D341Med (cell line): ENCODE data around the gene C5orf52.
"Not testable (repeated sequence)": the region's sequence is repeated elsewhere in the genome, so short reads cannot be mapped to it uniquely, and the experiment has no call there.

Source experiments
- DNase-seq: peaks from one replicate; pipeline ENCODE4 v3.0.0; 2012; ENCODE audit warnings: low spot score

C5orf52 gene

DNA sequence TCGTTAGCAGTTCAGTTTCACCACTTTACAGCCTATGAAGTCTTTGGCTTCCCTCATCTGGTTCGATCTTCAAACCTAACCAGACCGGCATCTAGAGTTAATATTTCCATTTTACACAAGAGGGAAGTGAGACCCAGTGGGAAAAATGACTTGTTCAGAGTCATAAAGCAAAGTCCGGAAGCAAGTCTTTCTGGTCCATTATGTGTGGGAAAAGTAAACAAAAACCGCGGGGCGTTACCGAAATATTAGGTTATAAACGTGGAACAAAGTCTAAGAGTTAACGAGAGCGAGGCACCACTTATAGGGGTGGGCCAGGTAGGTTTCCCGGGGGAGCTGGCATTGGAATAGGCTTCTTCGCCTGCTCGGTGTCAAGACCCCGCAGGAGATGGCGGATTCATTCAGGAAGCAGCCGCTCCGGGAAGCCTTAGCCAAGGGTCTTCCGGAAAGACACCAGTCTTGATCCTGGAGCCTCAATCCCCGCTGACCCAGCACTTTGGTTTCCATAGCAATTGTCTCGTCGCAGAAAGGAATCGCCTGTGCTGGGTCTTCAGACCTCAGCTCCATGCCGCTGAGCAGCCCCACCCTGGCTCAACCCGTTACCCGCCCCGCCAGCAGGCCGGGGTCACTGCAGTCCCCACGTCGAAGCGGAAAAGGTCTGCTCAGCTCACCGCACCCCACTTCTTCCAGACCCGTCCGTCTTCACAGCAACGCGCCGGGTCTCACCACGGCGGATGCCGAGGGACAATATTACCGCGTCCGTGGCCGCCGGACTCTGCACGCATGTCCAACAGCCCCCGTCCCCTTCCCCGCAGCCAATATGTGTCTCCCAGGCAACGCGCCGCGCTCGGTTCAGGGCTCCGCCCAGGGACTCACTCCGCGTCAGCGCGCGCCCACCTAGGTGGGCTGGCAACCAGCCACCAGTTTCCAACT is at the start of gene C5orf52:
Gene C5orf52, plus strand, starts transcription at position 872 of the 930 bp plus-strand sequence. CDS start 82 bp downstream, outside the sequence.
- DNase-seq: no peak

DNA sequence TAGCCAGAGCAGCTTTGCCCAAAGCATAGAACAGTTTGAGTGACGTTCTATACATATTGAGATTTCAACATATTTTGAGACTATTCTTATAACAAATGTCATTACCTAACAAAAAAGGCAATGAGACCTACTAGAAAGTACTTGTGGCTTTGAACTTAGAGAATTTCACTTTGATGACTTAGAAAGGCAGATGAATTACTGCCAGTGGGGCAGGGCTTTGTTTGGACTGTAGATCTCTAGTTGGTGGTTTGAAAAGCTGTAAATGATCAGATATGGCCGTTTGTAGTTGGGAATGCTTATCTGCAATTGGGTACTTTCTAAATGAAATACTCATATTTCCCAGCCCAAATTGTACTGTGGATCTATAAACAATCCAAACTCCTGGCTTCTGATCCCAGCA is 47.2 kb upstream of the C5orf52 start:
- no peak for DNase-seq

DNA sequence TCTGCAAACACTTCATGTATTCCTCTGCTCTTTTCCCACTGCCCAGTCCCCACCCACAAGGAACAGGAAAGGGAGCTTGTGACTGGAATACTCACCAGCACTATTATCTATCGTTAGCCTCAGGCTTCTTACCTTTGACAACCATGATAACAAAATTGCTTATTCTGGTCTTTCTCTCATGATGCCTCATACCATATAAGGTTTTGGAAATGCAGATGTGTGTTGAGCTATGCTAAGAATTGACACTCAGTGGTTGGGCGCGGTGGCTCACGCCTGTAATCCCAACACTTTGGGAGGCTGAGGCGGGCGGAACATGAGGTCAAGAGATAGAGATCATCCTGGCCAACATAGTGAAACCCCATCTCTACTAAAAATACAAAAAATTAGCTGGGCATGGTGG is 44.5 kb upstream of the C5orf52 start:
- DNase-seq: no peak

DNA sequence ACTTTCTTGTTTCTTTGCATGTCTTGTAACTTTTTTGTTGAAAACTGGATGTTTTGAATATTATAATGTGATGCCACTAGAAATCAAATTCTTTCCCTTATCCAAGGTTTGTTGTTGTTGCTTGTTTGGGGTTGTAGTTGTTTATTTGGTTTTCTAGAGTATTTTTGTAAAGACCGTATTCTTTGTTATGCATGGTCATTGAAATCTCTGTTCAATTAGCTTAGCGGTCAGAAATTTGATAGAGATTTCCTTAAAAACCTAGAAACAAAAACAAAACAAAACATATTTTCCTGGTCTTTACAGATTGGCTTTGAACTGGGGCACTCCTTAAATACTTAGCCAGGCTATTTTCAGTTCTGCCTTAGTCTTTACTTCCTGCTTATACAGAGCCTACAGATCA is 41.0 kb upstream of the C5orf52 start:
- no peak for DNase-seq

DNA sequence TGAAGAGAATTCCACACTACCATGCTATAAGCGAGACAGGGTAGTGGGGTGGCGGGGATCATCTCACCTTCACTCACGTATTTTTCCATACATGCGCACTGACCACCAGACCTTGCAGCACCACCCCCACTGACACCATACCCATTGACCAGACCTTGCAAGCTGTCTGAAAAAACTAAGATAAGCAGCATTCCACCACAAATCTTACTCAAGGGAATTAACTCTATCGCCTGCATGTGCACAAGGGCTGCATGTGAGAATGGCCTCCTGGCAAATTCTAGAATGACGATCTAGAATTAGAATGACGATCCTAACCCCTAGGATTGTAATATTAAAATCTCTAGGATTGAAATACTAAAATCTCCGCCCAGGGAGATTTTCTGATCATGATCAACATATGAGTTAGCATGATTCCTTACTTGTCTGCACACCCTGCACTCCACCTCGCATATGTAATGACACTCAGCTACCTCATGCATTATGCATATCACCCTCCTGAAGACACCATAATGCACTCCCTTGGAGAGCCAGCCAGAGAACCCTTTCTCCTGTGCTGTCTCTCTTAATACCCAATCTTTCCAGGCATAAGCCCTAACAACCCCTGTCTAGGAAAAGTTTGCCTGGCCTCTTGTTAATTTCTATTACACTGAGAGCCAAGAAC is 30.8 kb upstream of the C5orf52 start:
- DNase-seq: no peak

DNA sequence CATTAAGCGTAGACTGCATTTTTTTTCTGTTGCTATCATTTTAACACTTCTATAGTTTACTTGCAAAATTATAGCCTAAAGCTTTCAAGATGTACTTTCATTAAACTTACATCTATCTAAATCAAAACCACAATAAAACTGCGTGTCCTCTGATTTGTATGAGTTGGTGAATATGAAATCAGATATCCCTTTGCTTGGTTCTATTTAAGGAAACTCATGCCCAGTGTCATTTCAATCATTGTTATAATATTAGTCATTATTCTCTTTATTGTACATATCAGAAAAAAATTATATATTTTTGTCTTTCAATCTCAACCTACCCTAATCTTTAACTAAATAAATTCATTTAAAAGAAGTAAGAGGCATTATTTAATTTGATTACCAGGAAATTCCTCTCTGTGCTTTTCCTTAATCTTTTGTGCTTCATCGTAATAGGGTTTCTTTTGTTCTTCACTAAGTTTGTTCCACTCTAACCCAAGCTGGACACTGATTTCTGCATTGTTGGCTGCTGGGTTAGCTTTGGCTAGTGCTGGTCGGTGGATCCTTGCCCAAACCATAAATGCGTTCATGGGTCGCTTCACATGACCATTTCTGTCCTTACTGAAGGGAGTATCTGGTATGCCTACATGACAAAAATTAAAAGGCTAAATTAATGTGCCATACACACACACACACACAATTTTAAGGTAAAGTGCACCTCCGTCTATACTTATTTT is 22.9 kb upstream of the C5orf52 start:
- no peak for DNase-seq

GRCh38 chr5:157649101-157649500 is 22.2 kb upstream of the C5orf52 start:
- no peak for DNase-seq

DNA sequence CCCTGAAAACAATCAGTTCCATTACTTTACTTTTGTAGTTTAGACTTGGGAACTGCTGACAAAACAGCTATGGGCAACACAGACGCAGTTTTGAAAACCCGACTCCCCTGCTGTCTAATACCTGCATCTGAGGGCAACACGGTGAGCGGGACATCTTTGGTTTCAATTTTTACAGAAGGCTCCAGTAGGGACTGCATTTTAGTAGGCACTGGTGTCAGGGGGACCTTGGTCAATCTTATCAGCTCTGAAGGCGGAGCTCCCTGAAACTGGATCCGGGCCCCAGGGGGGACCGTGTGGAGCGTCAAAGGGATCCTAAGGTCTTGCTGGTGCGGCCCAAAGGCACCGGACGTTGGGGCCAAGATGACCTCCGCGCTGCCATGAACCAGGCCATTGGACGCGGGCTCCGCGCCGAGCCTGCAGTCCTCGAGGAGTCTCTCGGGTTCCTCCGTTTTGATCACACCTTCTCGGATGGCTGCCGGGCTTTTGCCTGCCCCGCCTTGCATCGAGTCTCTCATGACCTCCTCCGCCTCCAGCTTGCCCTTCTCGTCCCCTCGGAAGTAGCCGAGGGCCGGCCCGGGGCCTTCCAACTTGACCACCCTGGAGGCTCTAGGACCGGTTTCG is 20.2 kb upstream of the C5orf52 start:
- no peak for DNase-seq

GRCh38 chr5:157651623-157652376 is 19.5 kb upstream of the C5orf52 start:
- no peak for DNase-seq

DNA sequence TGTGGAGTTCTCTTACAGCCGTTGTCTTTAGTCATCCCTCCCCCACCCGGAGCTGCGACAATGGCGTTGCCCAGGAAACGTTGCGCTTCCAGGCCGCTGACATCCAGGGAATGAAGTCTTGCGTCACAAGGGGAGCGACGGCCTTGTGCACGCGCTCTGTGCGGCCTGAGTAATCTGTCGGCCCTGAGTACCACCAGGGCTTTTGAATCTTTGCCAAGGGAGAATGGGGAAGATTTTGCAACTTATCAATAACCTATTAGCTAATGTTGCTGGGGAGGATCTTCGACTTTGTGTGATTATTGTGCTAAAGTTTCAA is 19.0 kb upstream of the C5orf52 start, which contains the start of gene SOX30:
Gene SOX30, minus strand, starts transcription at position 62 of the 316 bp plus-strand sequence. CDS start 360 bp downstream, outside the sequence.
- no peak for DNase-seq

DNA sequence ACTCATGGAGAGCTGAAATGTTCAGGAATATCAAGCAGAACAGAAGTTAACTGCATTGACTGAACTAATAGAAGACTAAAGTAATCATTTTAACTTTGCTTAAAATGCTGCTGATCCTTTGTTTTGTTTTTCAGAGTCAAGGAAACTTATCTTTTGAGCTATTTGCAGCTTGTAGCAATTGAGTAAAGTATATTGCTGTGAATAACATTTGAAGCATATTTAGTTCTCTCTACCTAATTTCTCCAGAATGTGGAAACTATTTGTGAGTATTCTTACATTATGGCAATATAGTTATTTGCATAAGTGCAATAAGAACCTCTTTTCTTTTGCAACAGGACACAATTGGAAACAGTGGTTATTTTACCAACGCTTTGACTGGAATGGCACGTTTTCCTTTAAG is 13.8 kb upstream of the C5orf52 start:
- DNase-seq: no peak

DNA sequence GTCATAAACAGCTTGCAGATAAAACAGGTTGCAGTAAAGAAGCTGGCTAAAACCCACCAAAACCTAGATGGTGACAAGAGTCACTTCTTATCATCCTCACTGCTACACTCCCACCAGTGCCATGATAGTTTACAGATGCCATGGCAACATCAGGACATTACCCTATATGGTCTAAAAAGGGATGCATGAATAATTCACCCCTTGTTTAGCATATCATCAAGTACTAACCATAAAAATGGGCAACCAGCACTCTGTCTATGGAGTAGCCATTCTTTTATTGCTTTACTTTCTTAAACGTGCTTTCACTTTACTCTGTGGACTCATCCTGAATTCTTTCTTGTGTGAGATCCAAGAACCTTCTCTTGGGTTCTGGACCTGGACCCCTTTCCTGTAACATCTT is 12.4 kb upstream of the C5orf52 start:
- no peak for DNase-seq

- no peak for DNase-seq
Measured at GRCh38 chr5:157659868-157660660, 11.3 kb upstream of the C5orf52 start.

DNA sequence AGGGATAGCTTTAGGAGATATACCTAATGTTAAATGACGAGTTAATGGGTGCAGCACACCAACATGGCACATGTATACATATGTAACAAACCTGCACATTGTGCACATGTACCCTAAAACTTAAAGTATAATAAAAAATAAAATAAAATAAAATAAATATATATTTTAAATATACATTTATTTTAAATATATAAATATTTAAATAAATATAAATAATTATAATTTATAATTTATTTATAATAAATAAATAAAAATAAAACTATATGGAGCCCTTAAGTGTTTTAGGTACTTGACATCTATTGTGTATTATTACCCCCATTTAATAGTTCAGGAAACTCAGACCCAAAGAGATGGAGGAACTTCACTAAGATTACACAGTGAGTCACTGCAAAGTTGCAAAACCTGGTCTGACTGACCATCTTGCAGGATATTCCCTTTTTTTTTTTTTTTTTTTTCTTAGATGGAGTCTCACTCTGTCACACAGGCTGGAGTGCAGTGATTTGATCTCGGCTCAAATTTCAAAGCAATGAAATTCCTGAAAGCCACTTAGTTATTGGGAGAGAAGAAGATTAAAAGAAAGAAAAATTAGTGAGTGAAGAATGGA is 5.8 kb upstream of the C5orf52 start:
- no peak for DNase-seq

- no peak for DNase-seq
Measured at GRCh38 chr5:157668356-157668755, 3.0 kb upstream of the C5orf52 start.

- no peak for DNase-seq
Measured at GRCh38 chr5:157669701-157670097, 1.6 kb upstream of the C5orf52 start.

- no peak for DNase-seq
Measured at GRCh38 chr5:157671592-157672330, 428 bp downstream of the C5orf52 start.

- DNase-seq: no peak
Measured at GRCh38 chr5:157672976-157673375, 1.6 kb downstream of the C5orf52 start.

GRCh38 chr5:157674351-157674750 is 3.0 kb downstream of the C5orf52 start:
- not testable (repeated sequence) for DNase-seq

GRCh38 chr5:157677931-157678330 is 6.6 kb downstream of the C5orf52 start:
- DNase-seq: no peak
